ENCODE results near the gene FGF14.

- TF ChIP-seq POLR2A (IDR thresholded peaks at IDR 0.05; ENCODE audit: low read depth, low read length) (no peak), POLR2AphosphoS5 (IDR thresholded peaks at IDR 0.05; ENCODE audit: low read depth, low read length) (no peak)
Measured at GRCh38 chr13:101728615-101729014, 673.2 kb downstream of the FGF14 start.
